Subcutaneous adipose tissue (tissue), 4 donors: Measurements from ENCODE around the gene ATP6V1D. TPM values are rescaled to one million over a fixed set of nuclear protein-coding genes. Genes with fewer than 3 reads are reported as not detected.

Experiments used
- total RNA-seq, 4 donors: library from RNA; depleted of rRNA; stranded (reverse); fragments of >200 nt; gene quantifications; one replicate each; pipeline ENCODE4 v1.1.0, GENCODE V29; 2016
- TF ChIP-seq, protein P1 (sequence below): fragments of 450-650 bp; IDR thresholded peaks from one replicate; pipeline ENCODE4 v1.5.1; 2016; ENCODE audit warnings: low read depth, mild to moderate bottlenecking, control low read depth, antibody characterized with exemption, moderate library complexity

Gene ATP6V1D
- 10 to 100 TPM; 52.6 to 91.1 (median 62.7) TPM for total RNA-seq

DNA sequence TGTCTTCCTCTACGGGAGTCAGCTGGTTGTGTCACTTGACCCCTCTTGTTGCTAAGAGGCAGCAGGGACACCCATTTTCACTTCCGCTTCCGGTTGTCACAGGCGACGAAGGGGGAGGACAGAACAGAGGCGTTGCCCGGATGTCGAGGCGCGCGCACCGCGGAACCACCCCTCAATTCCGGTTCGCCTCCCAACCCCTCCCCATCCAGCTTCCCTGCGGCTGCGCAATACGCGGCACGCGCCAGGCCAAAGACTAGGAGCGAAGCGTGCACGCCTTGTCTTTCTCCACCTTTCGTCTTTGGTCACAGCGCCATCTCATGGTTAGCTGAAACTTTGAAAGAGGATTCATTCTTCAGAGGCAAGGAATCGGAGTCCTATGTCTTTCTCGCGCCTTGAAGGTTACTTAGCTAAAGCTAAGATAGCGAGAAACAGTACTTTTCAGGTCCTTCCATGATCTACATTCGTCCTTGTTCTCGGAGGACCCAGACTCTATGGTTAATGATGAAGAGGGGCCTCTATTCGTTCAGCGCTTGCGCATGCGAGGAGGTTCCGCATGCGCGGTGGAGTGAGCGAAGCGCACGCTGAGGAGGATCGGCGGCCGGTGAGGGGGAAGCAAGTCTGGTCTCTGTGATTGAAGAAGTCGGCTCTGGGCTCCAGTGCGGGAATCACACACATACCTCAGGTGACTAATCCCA lies at the start of gene ATP6V1D, which contains the start of gene EIF2S1:
Gene ATP6V1D (minus strand): TSS at position 30 of the 695 bp plus-strand sequence. CDS start 106 bp downstream, outside the sequence.
Gene EIF2S1 (plus strand): TSS at position 554 of the 695 bp plus-strand sequence. CDS start 4,440 bp downstream, outside the sequence.
- TF ChIP-seq, protein P1, sequence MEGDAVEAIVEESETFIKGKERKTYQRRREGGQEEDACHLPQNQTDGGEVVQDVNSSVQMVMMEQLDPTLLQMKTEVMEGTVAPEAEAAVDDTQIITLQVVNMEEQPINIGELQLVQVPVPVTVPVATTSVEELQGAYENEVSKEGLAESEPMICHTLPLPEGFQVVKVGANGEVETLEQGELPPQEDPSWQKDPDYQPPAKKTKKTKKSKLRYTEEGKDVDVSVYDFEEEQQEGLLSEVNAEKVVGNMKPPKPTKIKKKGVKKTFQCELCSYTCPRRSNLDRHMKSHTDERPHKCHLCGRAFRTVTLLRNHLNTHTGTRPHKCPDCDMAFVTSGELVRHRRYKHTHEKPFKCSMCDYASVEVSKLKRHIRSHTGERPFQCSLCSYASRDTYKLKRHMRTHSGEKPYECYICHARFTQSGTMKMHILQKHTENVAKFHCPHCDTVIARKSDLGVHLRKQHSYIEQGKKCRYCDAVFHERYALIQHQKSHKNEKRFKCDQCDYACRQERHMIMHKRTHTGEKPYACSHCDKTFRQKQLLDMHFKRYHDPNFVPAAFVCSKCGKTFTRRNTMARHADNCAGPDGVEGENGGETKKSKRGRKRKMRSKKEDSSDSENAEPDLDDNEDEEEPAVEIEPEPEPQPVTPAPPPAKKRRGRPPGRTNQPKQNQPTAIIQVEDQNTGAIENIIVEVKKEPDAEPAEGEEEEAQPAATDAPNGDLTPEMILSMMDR = no peak

DNA sequence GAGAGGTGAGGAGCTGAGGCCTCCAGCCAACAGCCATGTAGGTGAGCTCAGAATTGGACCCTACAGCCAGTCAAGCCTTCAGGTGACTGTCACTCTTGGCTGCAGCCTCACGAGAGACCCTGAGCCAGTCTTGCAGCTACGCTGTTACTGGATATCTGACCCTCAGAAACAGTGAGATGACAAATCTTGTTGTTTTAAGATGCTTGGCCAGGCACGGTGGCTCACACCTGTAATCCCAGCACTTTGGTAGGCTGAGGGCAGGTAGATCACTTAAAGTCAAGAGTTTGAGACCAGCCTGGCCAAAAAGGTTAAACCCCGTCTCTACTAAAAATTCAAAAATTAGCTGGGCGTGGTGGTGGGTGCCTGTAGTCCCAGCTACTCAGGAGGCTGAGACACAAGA lies 46.2 kb upstream of the ATP6V1D start:
- TF ChIP-seq, protein P1 = no peak

DNA sequence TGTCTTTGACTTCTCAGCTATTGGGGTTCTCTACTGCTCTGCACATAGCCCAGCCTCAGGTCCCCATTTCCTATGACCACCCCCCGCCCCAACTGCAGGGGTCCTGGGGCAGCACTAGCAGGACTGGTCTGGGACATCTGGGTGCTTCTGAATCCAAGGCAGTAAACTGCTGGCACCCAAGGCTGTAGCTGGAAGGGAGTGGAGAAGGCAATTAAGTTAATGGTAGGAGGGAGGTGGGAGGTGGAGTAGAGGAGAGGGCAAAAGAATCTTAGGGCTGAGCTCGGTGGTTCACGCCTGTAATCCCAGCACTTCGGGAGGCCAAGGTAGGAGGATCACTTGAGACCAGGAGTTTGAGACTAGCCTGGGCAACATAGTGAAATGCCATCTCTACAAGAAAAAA lies 40.8 kb upstream of the ATP6V1D start:
- TF ChIP-seq, protein P1 = no peak

DNA sequence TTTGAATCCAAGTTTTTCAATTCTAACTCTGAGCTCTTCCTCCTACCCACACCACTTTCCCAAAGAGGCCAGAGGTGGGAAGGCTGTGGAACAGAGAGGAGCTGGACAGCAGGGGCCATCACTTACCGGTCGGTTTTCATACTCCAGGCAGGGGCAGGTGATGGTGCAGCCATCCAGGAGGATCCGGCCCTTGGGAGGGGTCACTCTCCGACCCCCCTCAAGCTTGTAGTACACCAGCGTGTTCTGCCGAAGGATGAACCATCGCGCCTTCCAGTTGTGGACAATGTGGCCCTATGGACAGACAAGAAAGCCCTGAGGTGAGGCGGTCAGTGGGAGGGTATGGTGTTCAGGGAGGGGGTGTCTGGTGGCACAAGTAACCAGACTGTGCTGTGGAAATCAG lies 37.9 kb upstream of the ATP6V1D start:
- TF ChIP-seq, protein P1 = no peak

DNA sequence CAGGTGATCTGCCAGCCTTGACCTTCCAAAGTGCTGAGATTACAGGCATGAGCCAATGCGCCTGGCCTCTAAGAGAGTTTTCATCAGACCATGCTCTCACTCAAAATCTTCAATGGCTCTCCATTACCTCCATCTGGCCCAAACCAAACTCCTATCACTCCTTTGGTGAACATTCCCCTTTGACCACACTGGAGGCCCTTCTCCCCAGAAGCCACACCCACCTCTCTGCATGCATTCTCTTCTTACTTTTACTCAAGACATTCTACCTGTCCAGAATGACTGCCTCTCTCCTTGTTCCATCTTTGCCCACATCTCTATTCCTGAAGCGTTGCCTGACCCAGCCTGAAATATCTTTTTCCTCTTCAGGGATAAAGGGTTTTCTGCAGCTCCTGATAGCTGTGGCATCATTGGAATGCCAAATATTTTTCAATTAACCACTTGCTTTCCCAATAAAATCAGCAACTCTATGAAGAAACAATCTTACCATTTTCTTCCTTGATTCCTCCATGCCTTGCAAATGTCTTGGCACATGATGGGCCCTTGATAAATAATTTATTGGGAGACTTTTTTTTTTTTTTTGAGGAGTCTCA lies 36.9 kb upstream of the ATP6V1D start:
- TF ChIP-seq, protein P1 = no peak

DNA sequence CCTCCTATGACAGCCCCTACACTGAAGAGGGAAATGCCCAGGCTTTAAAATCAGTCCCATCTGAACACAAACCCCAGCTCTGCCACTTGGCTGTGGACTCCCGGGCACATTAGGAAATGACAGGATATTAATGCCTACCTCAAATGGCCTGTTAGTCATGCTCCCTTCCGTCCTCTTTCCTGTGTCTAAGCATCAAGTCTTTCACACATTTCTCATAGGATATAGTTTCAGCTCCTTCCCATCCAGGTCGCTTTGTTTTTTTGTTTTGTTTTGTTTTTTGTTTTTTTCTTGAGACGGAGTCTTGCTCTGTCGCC lies 36.2 kb upstream of the ATP6V1D start:
- TF ChIP-seq, protein P1 = no peak

DNA sequence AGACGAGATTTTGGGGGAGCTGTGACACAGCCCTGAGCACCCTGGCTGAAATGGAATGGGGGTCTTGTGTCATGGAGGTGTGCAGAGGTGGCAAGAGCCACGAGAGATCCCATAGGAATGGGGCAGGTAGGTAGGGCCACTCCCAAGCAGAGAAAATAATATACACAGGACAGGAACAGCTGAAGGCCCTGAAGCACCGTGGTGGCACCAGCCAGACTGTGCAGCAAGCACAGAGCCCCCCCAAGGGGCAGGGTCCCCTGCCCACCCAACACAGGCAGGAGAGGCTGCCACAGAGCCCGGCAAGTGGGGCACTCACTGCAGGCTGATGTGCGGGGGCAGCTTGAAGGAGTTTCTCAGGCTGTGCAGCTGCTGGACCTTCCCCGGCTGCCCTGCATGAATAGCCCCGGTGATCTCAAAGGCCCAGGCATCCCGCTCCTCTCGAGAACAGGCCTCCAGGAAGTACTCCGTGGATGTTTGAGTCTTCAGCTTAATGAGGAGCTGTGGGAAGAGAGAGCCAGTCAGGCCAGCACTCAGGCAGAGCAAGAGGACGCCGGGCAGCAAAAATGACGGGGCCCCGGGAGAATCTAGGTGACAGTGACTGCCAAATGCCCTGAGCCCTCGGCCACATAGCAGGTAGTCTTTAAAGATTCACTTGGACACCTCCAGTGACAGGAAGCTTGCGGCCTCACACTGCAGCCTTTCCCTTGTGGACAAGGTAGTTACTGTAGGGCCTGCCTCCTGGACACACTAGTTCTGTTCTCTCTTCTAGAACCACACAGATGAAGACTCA lies 35.7 kb upstream of the ATP6V1D start:
- TF ChIP-seq, protein P1 = no peak
